Measurements from ENCODE around the gene CNPY2.
"Not testable (repeated sequence)": the region's sequence is repeated elsewhere in the genome, so short reads cannot be mapped to it uniquely, and the experiment has no call there.

CNPY2 gene

GRCh38 chr12:56326126-56326525 lies 10.3 kb upstream of the CNPY2 start:
- TF ChIP-seq CTCF (conservative IDR thresholded peaks at IDR 0.05; ENCODE audit: low read length) (no peak), EZH2phosphoT487 (IDR thresholded peaks at IDR 0.05; ENCODE audit: borderline replicate concordance) (no peak)
- no peaks in the 10 kb centered on the region for H3K27me3 ChIP-seq (ENCODE audit: insufficient read depth, low read length, poor library complexity, severe bottlenecking)
- H3K79me2 ChIP-seq (ENCODE audit: insufficient read depth, low read length) = no peaks in the 10 kb centered on the region
- no peaks in the 10 kb centered on the region for H3K9me2 ChIP-seq (replicated peaks; ENCODE audit: low read depth, low read length)
- no peaks in the 10 kb centered on the region for H3F3A ChIP-seq (ENCODE audit: low read depth)
- no peaks in the 10 kb centered on the region for H3K9me3 ChIP-seq (ENCODE audit: insufficient read depth, low read depth, low read length)
- no peaks in the 10 kb centered on the region for H3K4me1 ChIP-seq (ENCODE audit: insufficient read depth, low read length, poor library complexity, severe bottlenecking)
- H3K4me3 ChIP-seq (ENCODE audit: low read length, poor library complexity, severe bottlenecking) = no peak overlapping the region
- no peaks in the 10 kb centered on the region for H4K20me1 ChIP-seq (ENCODE audit: insufficient read depth, low read length, poor library complexity, severe bottlenecking)
- no peak overlapping the region for H3K9ac ChIP-seq (ENCODE audit: low read depth, low read length, poor library complexity, severe bottlenecking)
- no peaks in the 10 kb centered on the region; the same call in 1 of the 2 replicates for H3K36me3 ChIP-seq (ENCODE audit: insufficient read depth, low read length)
- H2AFZ ChIP-seq (ENCODE audit: low read length) = no peak overlapping the region
- H3K4me2 ChIP-seq (ENCODE audit: low read depth, low read length, poor library complexity, severe bottlenecking) = no peak overlapping the region

DNA sequence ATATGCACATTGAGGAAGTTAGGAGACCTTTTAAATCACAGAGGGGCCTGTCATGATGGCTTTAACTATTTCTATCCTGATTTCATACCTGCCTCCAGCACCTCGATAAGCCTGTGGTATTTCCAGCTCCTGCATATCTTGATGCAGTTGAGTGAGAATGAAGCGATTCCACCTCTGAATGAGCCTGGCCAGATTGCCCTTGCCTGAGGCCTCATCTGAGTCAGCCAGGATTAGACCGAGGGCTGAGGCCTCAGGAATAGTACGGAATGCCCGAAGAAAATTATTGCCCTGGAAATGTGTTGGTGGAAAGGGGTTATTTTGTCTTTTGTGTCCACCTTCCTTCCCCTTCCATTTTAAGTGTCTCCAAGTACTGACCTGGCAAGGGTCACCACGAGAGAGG lies 8.4 kb upstream of the CNPY2 start:
- Histone ChIP-seq H3K4me1 (ENCODE audit: insufficient read depth, low read length, poor library complexity, severe bottlenecking) (no peaks in the 10 kb centered on the region), H4K20me1 (ENCODE audit: insufficient read depth, low read length, poor library complexity, severe bottlenecking) (no peaks in the 10 kb centered on the region)

DNA sequence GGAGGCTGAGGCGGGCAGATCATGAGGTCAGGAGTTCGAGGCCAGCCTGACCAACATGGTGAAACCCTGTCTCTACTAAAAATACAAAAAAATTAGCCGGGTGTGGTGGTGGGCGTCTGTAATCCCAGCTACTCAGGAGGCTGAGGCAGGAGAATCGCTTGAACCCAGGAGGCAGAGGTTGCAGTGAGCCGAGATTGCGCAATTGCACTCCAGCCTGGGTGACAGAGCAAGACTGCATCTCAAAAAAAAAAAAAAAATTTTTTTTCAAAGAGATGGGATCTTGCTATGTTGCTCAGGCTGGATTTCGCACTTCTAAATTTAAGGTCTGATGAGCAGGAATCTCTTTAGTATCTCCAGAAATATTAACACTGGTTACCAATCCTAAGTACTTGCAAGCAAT lies 5.8 kb upstream of the CNPY2 start:
- H3F3A ChIP-seq (ENCODE audit: low read depth); H4K20me1 ChIP-seq (ENCODE audit: insufficient read depth, low read length, poor library complexity, severe bottlenecking); H3K4me1 ChIP-seq (ENCODE audit: insufficient read depth, low read length, poor library complexity, severe bottlenecking); H3K79me2 ChIP-seq (ENCODE audit: insufficient read depth, low read length); H3K4me3 ChIP-seq (ENCODE audit: low read length, poor library complexity, severe bottlenecking); H3K9ac ChIP-seq (ENCODE audit: low read depth, low read length, poor library complexity, severe bottlenecking); H3K9me2 ChIP-seq (replicated peaks; ENCODE audit: low read depth, low read length); H3K4me2 ChIP-seq (ENCODE audit: low read depth, low read length, poor library complexity, severe bottlenecking); H3K36me3 ChIP-seq (ENCODE audit: insufficient read depth, low read length); H3K27me3 ChIP-seq (ENCODE audit: insufficient read depth, low read length, poor library complexity, severe bottlenecking); H3K9me3 ChIP-seq (ENCODE audit: insufficient read depth, low read depth, low read length); H2AFZ ChIP-seq (ENCODE audit: low read length): not testable (repeated sequence)

More for the DNA sequence above, 8.4 kb upstream of the CNPY2 start:
- H3K27me3 ChIP-seq (ENCODE audit: insufficient read depth, low read length, poor library complexity, severe bottlenecking) = no peaks in the 10 kb centered on the region
- H3K9ac ChIP-seq (ENCODE audit: low read depth, low read length, poor library complexity, severe bottlenecking) = no peak overlapping the region
- TF ChIP-seq CTCF (conservative IDR thresholded peaks at IDR 0.05; ENCODE audit: low read length) (no peak), EZH2phosphoT487 (IDR thresholded peaks at IDR 0.05; ENCODE audit: borderline replicate concordance) (no peak)
- no peak overlapping the region for H3K4me3 ChIP-seq (ENCODE audit: low read length, poor library complexity, severe bottlenecking)
- no peaks in the 10 kb centered on the region for H3K9me3 ChIP-seq (ENCODE audit: insufficient read depth, low read depth, low read length)
- no peak overlapping the region for H3K4me2 ChIP-seq (ENCODE audit: low read depth, low read length, poor library complexity, severe bottlenecking)
- no peaks in the 10 kb centered on the region for H3K79me2 ChIP-seq (ENCODE audit: insufficient read depth, low read length)
- H2AFZ ChIP-seq (ENCODE audit: low read length) = no peak overlapping the region
- H3K9me2 ChIP-seq (replicated peaks; ENCODE audit: low read depth, low read length) = no peaks in the 10 kb centered on the region
- no peaks in the 10 kb centered on the region; the same call in 1 of the 2 replicates for H3K36me3 ChIP-seq (ENCODE audit: insufficient read depth, low read length)
- H3F3A ChIP-seq (ENCODE audit: low read depth) = no peaks in the 10 kb centered on the region

DNA sequence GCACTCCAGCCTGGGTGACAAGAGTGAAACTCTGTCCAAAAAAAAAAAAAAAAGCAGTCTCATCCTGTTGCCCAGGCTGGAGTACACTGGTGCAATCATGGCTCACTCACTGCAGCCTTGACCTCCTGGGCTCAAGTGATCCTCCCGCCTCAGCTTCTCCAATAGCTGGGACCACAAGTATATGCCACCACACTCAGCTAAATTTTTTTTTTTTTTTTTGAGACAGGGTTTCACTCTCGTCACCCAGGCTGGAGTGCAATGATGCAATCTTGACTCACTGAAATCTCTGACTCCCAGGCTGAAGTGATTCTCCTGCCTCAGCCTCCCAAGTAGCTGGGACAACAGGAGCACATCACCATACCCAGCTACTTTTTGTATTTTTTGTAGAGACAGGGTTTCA lies 5.2 kb upstream of the CNPY2 start:
- no peaks in the 10 kb centered on the region; the same call in 1 of the 2 replicates for H3K36me3 ChIP-seq (ENCODE audit: insufficient read depth, low read length)

More for the DNA sequence above, 5.2 kb upstream of the CNPY2 start:
- Histone ChIP-seq H3K9ac (ENCODE audit: low read depth, low read length, poor library complexity, severe bottlenecking) (no peak overlapping the region), H3K9me2 (replicated peaks; ENCODE audit: low read depth, low read length) (no peaks in the 10 kb centered on the region), H3K79me2 (ENCODE audit: insufficient read depth, low read length) (no peaks in the 10 kb centered on the region), H4K20me1 (ENCODE audit: insufficient read depth, low read length, poor library complexity, severe bottlenecking) (no peaks in the 10 kb centered on the region), H3F3A (ENCODE audit: low read depth) (no peaks in the 10 kb centered on the region), H3K9me3 (ENCODE audit: insufficient read depth, low read depth, low read length) (no peaks in the 10 kb centered on the region), H3K27me3 (ENCODE audit: insufficient read depth, low read length, poor library complexity, severe bottlenecking) (no peaks in the 10 kb centered on the region), H2AFZ (ENCODE audit: low read length) (no peak overlapping the region), H3K4me2 (ENCODE audit: low read depth, low read length, poor library complexity, severe bottlenecking) (no peak overlapping the region), H3K4me3 (ENCODE audit: low read length, poor library complexity, severe bottlenecking) (no peak overlapping the region), H3K4me1 (ENCODE audit: insufficient read depth, low read length, poor library complexity, severe bottlenecking) (no peaks in the 10 kb centered on the region)
- TF ChIP-seq CTCF (conservative IDR thresholded peaks at IDR 0.05; ENCODE audit: low read length) (no peak), EZH2phosphoT487 (IDR thresholded peaks at IDR 0.05; ENCODE audit: borderline replicate concordance) (no peak)
